ENCODE results near the gene S100A13. TPM values are rescaled to one million over a fixed set of nuclear protein-coding genes. Genes with fewer than 3 reads are reported as not detected.
A peak's percentile ranks its signal among the peaks of the same experiment; 100 is the strongest.

S100A13 gene
- total and polyA plus RNA-seq, 9 of the 15 experiments (the other 6 are each of a cell fraction or from before 2014, with no cell fraction given), result 41.9 to 129 (median 58.0) TPM

GRCh38 chr1:153633754-153634665, 6.7 kb upstream of the S100A13 start, which contains the start of gene CHTOP (continued):
- TF ChIP-seq THAP12 (CRISPR knock-in tag; IDR thresholded peaks at IDR 0.05), result peak; percentile 25; the same call in 1 of the 2 replicates
- peak; percentile 99 for TF ChIP-seq NFRKB (IDR thresholded peaks at IDR 0.05; ENCODE audit: low read depth)
- peak; percentile 86 for TF ChIP-seq MAX (CRISPR knock-in tag; IDR thresholded peaks at IDR 0.05)
- TF ChIP-seq SRSF3 (IDR thresholded peaks at IDR 0.05; ENCODE audit: insufficient read depth, low read length), result peak; percentile 94; the same call in 1 of the 2 replicates
- TF ChIP-seq, protein P1, sequence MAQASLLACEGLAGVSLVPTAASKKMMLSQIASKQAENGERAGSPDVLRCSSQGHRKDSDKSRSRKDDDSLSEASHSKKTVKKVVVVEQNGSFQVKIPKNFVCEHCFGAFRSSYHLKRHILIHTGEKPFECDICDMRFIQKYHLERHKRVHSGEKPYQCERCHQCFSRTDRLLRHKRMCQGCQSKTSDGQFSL (CRISPR knock-in tag; IDR thresholded peaks at IDR 0.05), result peak; percentile 67; the same call in 1 of the 2 replicates
- TF ChIP-seq, protein P1 (tag; IDR thresholded peaks at IDR 0.05), result no peak
- TF ChIP-seq CSDE1 (IDR thresholded peaks at IDR 0.05), result peak in 1 of 2 experiments; percentile 90; a peak in 2 of 4 replicates
- no peak for TF ChIP-seq RFX5 (IDR thresholded peaks at IDR 0.05; ENCODE audit: low read depth, low read length)
- TF ChIP-seq CREM (IDR thresholded peaks at IDR 0.05; ENCODE audit: low read depth), result peak; percentile 96
- TF ChIP-seq ATF6 (CRISPR knock-in tag; IDR thresholded peaks at IDR 0.05), result peak; percentile 72; the same call in 1 of the 2 replicates
- TF ChIP-seq ZNF644 (tag; IDR thresholded peaks at IDR 0.05; ENCODE audit: low read depth), result peak; percentile 37; the same call in 1 of the 2 replicates
- TF ChIP-seq THAP7 (CRISPR knock-in tag; IDR thresholded peaks at IDR 0.05), result 0 out of 2 replicates have a peak, but pooled peaks have one; percentile 64

All from K562 (cell line).